Peyer's patch (tissue), 4 donors: ENCODE results near the gene TECPR2.
A peak's percentile ranks its signal among the peaks of the same experiment; 100 is the strongest.

Source experiments
- POLR2A ChIP-seq, 2 donors: fragments of 450-650 bp; IDR thresholded peaks; one replicate each; pipeline ENCODE4 v1.5.1; 2017; ENCODE audit warnings: antibody characterized with exemption in 2 of 2, mild to moderate bottlenecking in 2 of 2, moderate library complexity in 2 of 2
- TF ChIP-seq, protein P1 (sequence below), 6 experiments: fragments of 450-650 bp in 4 of 6; fragments of 200-600 bp in 2 of 6; sonication (generic) in 1 of 6; IDR thresholded peaks; one replicate each; pipeline ENCODE4 v1.5.1; 2017 to 2019; ENCODE audit warnings: antibody characterized with exemption in 6 of 6, mild to moderate bottlenecking in 3 of 6, moderate library complexity in 1 of 6

DNA sequence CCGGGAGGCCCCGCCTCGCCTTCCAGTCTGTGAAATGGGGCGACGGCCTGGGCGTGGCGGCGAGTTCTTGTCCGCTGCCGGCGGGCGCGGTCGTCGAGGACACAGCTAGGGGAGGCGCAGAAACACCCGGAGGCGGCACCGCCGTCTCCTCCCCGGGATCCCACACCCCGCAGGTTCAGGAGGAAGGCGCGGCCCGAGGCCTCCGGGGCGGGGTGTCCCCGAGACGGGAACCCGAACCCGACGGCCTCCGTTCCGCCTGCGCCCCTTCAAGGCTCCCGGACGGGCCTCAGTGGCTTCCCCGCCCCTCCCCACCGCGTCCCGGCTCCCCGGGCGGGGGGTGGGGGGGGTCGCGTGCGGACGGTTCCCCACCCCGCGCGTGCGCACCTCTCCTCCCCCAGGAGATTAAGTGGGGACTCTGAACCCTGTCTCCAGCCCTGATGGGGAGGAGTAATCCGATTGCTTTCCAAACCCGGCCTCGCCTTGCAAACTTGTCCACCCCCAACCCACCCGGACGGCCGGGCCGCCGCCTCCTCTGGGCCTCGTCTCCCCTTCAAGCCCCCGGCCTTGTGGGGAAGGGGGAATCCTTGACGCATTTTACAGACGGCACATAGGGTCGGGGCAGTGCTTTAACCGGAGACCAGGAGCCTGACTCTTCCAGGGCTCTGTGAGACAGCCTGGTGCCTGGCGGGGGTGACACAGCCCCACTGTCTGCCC, 182.2 kb downstream of the TECPR2 start:
- TF ChIP-seq, protein P1, sequence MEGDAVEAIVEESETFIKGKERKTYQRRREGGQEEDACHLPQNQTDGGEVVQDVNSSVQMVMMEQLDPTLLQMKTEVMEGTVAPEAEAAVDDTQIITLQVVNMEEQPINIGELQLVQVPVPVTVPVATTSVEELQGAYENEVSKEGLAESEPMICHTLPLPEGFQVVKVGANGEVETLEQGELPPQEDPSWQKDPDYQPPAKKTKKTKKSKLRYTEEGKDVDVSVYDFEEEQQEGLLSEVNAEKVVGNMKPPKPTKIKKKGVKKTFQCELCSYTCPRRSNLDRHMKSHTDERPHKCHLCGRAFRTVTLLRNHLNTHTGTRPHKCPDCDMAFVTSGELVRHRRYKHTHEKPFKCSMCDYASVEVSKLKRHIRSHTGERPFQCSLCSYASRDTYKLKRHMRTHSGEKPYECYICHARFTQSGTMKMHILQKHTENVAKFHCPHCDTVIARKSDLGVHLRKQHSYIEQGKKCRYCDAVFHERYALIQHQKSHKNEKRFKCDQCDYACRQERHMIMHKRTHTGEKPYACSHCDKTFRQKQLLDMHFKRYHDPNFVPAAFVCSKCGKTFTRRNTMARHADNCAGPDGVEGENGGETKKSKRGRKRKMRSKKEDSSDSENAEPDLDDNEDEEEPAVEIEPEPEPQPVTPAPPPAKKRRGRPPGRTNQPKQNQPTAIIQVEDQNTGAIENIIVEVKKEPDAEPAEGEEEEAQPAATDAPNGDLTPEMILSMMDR (IDR thresholded peaks at IDR 0.05), result no peak
- TF ChIP-seq POLR2A (IDR thresholded peaks at IDR 0.05), result peak; percentile 44 to 75
